Tibial artery (tissue), 4 donors: ENCODE data around the gene STMN3.
"Not testable (repeated sequence)": the region's sequence is repeated elsewhere in the genome, so short reads cannot be mapped to it uniquely, and the experiment has no call there.

Source experiments
- DNase-seq, 2 donors: peaks; one replicate each; pipeline ENCODE4 v3.0.0-alpha.2; 2019
- H3K27ac ChIP-seq, 2 donors: fragments of 200-600 bp; sonication (generic) in 1 of 2; 1 replicate in 1 of 2; 2 replicates in 1 of 2; pipeline ENCODE4 v1.5.1; 2018 to 2019; ENCODE audit warnings: mild to moderate bottlenecking in 1 of 2
- H3K27me3 ChIP-seq, 2 donors: fragments of 200-600 bp; sonication (generic) in 1 of 2; one replicate each; pipeline versions ENCODE4 v1.5.1 to v1.6.0; 2016 to 2019
- H3K36me3 ChIP-seq, 3 donors: fragments of 200-600 bp; sonication (generic) in 2 of 3; one replicate each; pipeline ENCODE4 v1.5.1; 2016 to 2019; ENCODE audit warnings: mild to moderate bottlenecking in 2 of 3
- H3K4me1 ChIP-seq, 4 donors: fragments of 200-600 bp; sonication (generic) in 2 of 4; 1 replicate in 3 of 4; 2 replicates in 1 of 4; pipeline ENCODE4 v1.5.1; 2016 to 2019
- H3K4me3 ChIP-seq, 2 donors: fragments of 200-600 bp; sonication (generic) in 1 of 2; 1 replicate in 1 of 2; 2 replicates in 1 of 2; pipeline ENCODE4 v1.5.1; 2018 to 2019; ENCODE audit warnings: mild to moderate bottlenecking in 2 of 2
- H3K9me3 ChIP-seq, 3 donors: fragments of 200-600 bp; sonication (generic) in 1 of 3; one replicate each; pipeline ENCODE4 v1.5.1; 2016 to 2019
- intact Hi-C: fragments of 100-400 bp; cut with DNase I; formaldehyde crosslinking; loops from one replicate; pipeline ENCODE4 v1.15.0; 2023; ENCODE audit warnings: low total_unique reads
- TF ChIP-seq, protein P1 (sequence below), 2 experiments: fragments of 200-600 bp in 1 of 2; fragments of 450-650 bp in 1 of 2; IDR thresholded peaks; one replicate each; pipeline ENCODE4 v1.5.1; 2017 to 2019; ENCODE audit warnings: antibody characterized with exemption in 2 of 2, mild to moderate bottlenecking in 1 of 2, moderate library complexity in 1 of 2

Gene STMN3

DNA sequence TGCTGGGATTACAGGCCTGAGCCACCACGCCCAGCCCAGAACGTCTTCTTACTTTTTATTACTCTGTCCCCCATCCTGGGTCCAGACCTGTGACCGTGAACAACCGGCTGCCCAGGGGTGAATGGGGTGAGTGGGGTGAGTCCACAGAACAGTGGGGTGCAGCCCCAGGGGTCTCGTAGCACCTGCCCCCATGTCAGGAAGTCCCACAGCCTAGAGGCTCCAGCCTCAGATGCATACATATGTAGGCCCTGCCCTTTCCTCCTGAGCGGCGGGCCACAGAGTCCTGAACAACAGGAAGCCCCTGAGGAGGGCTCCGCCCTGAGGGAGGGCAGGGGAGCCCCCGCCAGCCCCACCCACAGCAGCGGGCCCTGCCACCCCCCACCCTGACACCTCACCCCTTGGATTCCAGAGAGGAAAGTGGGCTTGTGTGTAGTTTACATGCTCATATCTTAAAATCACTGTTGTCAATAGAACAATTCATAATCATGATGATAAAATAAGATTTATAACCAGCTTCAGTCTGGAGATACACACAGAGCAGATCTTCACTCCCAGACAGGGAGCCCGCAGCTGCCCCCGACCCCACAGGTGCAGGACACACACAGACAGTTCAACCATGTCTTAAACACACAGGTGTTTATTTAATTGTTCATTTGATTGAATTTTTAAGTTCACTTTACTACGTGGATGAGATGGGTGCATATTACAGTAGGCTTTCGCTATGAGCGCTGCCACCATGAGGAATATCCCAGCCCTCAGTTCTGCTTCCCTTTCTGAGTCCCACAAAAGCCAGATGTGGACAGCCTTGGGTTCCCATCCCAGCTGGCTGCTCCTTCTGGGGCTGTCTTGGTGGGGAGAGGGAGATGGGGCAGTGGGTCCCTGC, 13.9 kb downstream of the STMN3 start:
- intact Hi-C loops: no loop called here
- H3K9me3 ChIP-seq: no peaks in the 10 kb centered on the region
- no peak overlapping the region for H3K27ac ChIP-seq
- no peaks in the 10 kb centered on the region for H3K36me3 ChIP-seq
- peaks cover 0 to 14% (median 9%) of the 10 kb centered on the region in 4 donors for H3K4me1 ChIP-seq
- TF ChIP-seq, protein P1, sequence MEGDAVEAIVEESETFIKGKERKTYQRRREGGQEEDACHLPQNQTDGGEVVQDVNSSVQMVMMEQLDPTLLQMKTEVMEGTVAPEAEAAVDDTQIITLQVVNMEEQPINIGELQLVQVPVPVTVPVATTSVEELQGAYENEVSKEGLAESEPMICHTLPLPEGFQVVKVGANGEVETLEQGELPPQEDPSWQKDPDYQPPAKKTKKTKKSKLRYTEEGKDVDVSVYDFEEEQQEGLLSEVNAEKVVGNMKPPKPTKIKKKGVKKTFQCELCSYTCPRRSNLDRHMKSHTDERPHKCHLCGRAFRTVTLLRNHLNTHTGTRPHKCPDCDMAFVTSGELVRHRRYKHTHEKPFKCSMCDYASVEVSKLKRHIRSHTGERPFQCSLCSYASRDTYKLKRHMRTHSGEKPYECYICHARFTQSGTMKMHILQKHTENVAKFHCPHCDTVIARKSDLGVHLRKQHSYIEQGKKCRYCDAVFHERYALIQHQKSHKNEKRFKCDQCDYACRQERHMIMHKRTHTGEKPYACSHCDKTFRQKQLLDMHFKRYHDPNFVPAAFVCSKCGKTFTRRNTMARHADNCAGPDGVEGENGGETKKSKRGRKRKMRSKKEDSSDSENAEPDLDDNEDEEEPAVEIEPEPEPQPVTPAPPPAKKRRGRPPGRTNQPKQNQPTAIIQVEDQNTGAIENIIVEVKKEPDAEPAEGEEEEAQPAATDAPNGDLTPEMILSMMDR (IDR thresholded peaks at IDR 0.05): no peak
- DNase-seq: no peak
- no peak overlapping the region for H3K4me3 ChIP-seq
- peaks cover 0 to 4% of the 10 kb centered on the region in 2 donors for H3K27me3 ChIP-seq

DNA sequence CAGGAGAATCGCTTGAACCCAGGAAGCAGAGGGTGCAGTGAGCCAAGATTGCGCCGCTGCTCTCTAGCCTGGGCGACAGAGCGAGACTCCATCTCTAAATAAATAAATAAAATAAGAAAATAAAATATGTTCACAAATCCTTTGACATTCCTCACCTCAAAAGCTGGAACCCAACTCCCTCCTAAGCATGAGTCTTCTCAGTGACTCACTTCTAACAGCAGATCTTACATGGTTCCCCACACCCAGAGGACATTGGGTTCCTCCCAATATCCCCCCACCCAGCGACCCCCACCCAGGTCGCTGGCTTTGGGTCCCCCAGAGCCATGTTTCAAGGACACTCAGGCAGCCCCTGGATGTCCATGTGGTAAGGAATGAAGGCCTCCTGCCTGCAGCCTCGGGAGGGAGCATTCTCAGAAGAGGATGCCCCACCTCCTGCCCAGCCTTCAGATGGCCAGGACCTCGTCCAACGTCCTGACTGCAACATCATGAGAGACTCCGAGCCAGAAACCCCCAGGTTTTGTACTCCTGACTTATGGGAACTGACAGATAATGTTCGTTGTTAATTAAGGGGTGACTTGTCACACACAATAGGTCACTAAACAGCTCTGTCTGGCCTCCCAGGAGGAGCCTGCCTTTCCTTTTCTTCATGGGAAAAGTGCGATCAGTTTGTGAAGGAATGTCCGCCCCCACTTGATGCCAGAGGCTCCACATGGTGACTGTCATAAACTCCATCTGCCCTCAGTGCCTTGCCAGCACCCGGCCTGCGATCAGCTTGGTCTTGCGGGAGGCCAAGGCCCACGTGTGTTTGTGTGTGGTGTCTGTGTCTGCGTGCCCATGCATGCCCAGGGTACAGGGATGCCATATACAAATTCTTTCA, 16.2 kb downstream of the STMN3 start:
- no peaks in the 10 kb centered on the region for H3K27me3 ChIP-seq
- no peaks in the 10 kb centered on the region for H3K9me3 ChIP-seq
- TF ChIP-seq, protein P1 (IDR thresholded peaks at IDR 0.05): no peak
- no peak overlapping the region for H3K4me3 ChIP-seq
- no peak for DNase-seq
- H3K27ac ChIP-seq: no peak overlapping the region
- no peaks in the 10 kb centered on the region for H3K36me3 ChIP-seq
- intact Hi-C loops: no loop called here
- H3K4me1 ChIP-seq: peaks cover 0 to 5% (median 2%) of the 10 kb centered on the region in 4 donors

DNA sequence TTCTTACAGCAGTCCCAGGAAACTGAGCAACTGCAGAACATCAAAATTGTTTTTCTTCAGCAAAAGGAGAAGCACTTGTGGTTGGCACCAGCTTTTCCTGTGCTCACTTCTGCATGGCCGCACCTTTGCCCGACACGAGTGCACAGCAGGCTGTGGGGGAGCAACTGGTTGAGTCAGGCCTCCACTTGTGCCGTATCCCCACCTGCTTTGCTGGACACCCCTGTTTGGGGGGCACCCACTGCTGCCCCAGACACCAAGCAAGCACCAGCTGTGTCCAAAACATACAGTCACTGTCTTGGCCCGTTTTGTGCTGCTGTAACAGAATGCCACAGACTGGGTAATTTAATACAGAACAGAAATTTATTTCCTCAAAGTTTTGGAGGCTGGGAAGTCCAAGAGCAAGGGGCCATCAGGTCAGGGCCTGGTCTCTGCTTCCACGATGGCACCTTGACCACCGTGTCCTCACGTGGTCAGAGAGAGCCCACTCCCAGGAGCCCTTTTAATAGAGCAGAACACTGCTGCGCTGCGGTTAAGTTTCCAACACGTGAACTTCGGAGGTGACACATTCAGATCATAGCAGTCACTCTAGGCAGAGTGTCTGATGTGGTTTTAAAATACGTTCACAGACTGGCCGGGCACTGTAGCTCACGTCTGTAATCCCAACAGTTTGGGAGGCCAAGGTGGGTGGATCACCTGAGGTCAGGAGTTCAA, 17.6 kb downstream of the STMN3 start:
- intact Hi-C loops: no loop called here
- H3K27ac ChIP-seq: no peak overlapping the region

DNA sequence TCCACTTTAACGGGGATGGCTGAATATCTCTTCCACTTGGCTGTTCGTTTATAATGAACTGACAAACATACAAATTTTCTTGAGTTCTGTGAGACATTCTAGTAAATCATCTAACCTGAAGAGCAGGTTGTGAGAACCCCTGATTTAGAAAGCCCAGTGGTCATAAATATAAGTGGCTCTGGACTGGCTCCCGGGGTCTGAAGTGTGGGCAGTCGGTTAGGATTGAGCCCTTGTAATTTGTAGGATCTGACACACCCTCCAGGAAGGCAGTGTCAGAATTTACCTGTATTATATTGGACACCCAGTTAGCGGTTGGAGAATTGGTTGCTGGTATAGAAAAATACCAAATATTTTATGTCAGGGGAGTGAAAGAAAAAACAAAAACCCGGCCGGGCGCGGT, 19.5 kb downstream of the STMN3 start:
- Histone ChIP-seq H3K27ac (no peak overlapping the region), H3K36me3 (no peaks in the 10 kb centered on the region), H3K27me3 (no peaks in the 10 kb centered on the region), H3K9me3 (no peaks in the 10 kb centered on the region), H3K4me1 (peaks cover 0 to 4% (median 1%) of the 10 kb centered on the region in 4 donors), H3K4me3 (no peak overlapping the region)
- DNase-seq: no peak
- TF ChIP-seq, protein P1 (IDR thresholded peaks at IDR 0.05): no peak
- intact Hi-C loops: no loop called here

More for the DNA sequence above, 17.6 kb downstream of the STMN3 start:
- Histone ChIP-seq H3K4me3 (no peak overlapping the region), H3K27me3 (no peaks in the 10 kb centered on the region), H3K36me3 (no peaks in the 10 kb centered on the region), H3K9me3 (no peaks in the 10 kb centered on the region), H3K4me1 (no peaks in the 10 kb centered on the region)
- no peak for DNase-seq
- TF ChIP-seq, protein P1 (IDR thresholded peaks at IDR 0.05): no peak

DNA sequence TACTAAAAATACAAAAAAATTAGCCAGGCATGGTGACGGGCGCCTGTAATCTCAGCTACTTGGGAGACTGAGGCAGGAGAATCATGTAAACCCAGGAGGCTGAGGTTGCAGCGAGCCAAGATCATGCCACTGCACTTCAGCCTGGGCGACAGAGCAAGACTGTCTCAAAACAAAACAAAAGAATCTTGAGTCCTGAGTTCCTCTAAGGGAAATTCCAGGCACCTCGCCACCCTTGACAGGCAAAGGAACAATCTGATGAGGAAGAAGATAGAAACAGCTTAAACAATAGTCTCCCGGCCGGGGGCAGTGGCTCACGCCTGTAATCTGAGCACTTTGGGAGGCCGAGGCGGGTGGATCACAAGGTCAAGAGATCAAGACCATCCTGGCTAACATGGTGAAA, 21.8 kb downstream of the STMN3 start:
- H3K27ac ChIP-seq, intact Hi-C loops, H3K27me3 ChIP-seq, H3K4me3 ChIP-seq, H3K9me3 ChIP-seq, DNase-seq, H3K36me3 ChIP-seq: not testable (repeated sequence)
- H3K4me1 ChIP-seq: peaks cover 0 to 19% (median 11%) of the 10 kb centered on the region in 4 donors

DNA sequence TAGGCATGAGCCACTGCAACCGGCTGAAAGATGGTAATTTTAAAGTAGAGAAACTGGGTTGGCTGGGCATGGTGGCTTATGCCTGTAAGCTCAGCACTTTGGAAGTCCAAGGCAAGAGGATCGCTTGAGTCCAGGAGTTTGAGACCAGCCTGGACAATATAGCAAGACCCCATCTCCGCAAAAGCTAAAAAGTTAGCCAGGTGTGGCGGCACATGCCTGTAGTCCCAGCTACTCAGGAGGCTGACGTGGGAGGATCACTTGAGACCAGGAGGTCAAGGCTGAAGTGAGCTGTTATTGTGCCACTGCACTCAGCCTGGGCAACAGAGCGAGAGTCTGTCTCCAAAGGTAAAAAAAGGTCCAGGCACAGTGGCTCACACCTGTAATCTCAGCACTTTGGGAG, 22.3 kb downstream of the STMN3 start:
- H3K4me1 ChIP-seq: peaks cover 0 to 21% (median 13%) of the 10 kb centered on the region in 4 donors
- H3K27me3 ChIP-seq, DNase-seq, H3K4me3 ChIP-seq, H3K36me3 ChIP-seq, intact Hi-C loops, H3K9me3 ChIP-seq, H3K27ac ChIP-seq: not testable (repeated sequence)
